ENCODE measurements around the gene BMP10.

Gene BMP10

GRCh38 chr2:68854476-68854875 lies 16.7 kb downstream of the BMP10 start:
- no peaks in the 10 kb centered on the region for H4K20me1 ChIP-seq (ENCODE audit: insufficient read depth, low read length)
- H2AFZ ChIP-seq (ENCODE audit: low read length): no peak overlapping the region
- no peaks in the 10 kb centered on the region for H3K79me2 ChIP-seq (ENCODE audit: insufficient read depth, low read length)
- no peaks in the 10 kb centered on the region for H3F3A ChIP-seq (ENCODE audit: insufficient read depth, low read length)
- no peaks in the 10 kb centered on the region for H3K27me3 ChIP-seq (ENCODE audit: insufficient read depth, low read length)
- H3K4me1 ChIP-seq (ENCODE audit: insufficient read depth, low read length, severe bottlenecking): peaks cover 3% of the 10 kb centered on the region
- no peaks in the 10 kb centered on the region for H3K9me2 ChIP-seq (ENCODE audit: low read depth, low read length)
- H3K9me3 ChIP-seq (ENCODE audit: low read length): no peaks in the 10 kb centered on the region
- TF ChIP-seq EZH2 (IDR thresholded peaks at IDR 0.05; ENCODE audit: borderline replicate concordance, low read length) (no peak), CTCF (IDR thresholded peaks at IDR 0.05; ENCODE audit: low read length) (no peak)
- no peaks in the 10 kb centered on the region for H3K36me3 ChIP-seq (ENCODE audit: insufficient read depth, low read length)
- H3K4me2 ChIP-seq (ENCODE audit: low read length): no peak overlapping the region
- H3K9ac ChIP-seq (ENCODE audit: low read length): no peak overlapping the region
- no peak overlapping the region for H3K27ac ChIP-seq (ENCODE audit: low read depth, low read length, poor library complexity, severe bottlenecking)
- H3K4me3 ChIP-seq (ENCODE audit: low read depth, low read length, poor library complexity, severe bottlenecking): no peak overlapping the region

- Histone ChIP-seq H3K27ac (ENCODE audit: low read depth, low read length, poor library complexity, severe bottlenecking) (no peak overlapping the region), H3K27me3 (ENCODE audit: insufficient read depth, low read length) (no peaks in the 10 kb centered on the region), H4K20me1 (ENCODE audit: insufficient read depth, low read length) (no peaks in the 10 kb centered on the region), H3K9ac (ENCODE audit: low read length) (no peak overlapping the region), H3K4me3 (ENCODE audit: low read depth, low read length, poor library complexity, severe bottlenecking) (no peak overlapping the region), H3K4me2 (ENCODE audit: low read length) (no peak overlapping the region), H3K9me3 (ENCODE audit: low read length) (no peaks in the 10 kb centered on the region), H3F3A (ENCODE audit: insufficient read depth, low read length) (no peaks in the 10 kb centered on the region), H3K9me2 (ENCODE audit: low read depth, low read length) (no peaks in the 10 kb centered on the region), H3K4me1 (ENCODE audit: insufficient read depth, low read length, severe bottlenecking) (peaks cover 3% of the 10 kb centered on the region), H3K79me2 (ENCODE audit: insufficient read depth, low read length) (no peaks in the 10 kb centered on the region), H2AFZ (ENCODE audit: low read length) (no peak overlapping the region), H3K36me3 (ENCODE audit: insufficient read depth, low read length) (no peaks in the 10 kb centered on the region)
- no peak for TF ChIP-seq CTCF (IDR thresholded peaks at IDR 0.05; ENCODE audit: low read length)
- no peak for TF ChIP-seq EZH2 (IDR thresholded peaks at IDR 0.05; ENCODE audit: borderline replicate concordance, low read length)
Observed at GRCh38 chr2:68853915-68854314, 17.3 kb downstream of the BMP10 start.

- H3K27me3 ChIP-seq (ENCODE audit: insufficient read depth, low read length): no peaks in the 10 kb centered on the region
- H3K36me3 ChIP-seq (ENCODE audit: insufficient read depth, low read length): no peaks in the 10 kb centered on the region
- H3K4me1 ChIP-seq (ENCODE audit: insufficient read depth, low read length, severe bottlenecking): peaks cover 3% of the 10 kb centered on the region
- no peak for TF ChIP-seq CTCF (IDR thresholded peaks at IDR 0.05; ENCODE audit: low read length)
- TF ChIP-seq EZH2 (IDR thresholded peaks at IDR 0.05; ENCODE audit: borderline replicate concordance, low read length): no peak
- H3K9me3 ChIP-seq (ENCODE audit: low read length): no peaks in the 10 kb centered on the region
- H3K27ac ChIP-seq (ENCODE audit: low read depth, low read length, poor library complexity, severe bottlenecking): no peak overlapping the region
- no peak overlapping the region for H3K4me2 ChIP-seq (ENCODE audit: low read length)
- H3F3A ChIP-seq (ENCODE audit: insufficient read depth, low read length): no peaks in the 10 kb centered on the region
- H3K9me2 ChIP-seq (ENCODE audit: low read depth, low read length): no peaks in the 10 kb centered on the region
- H3K9ac ChIP-seq (ENCODE audit: low read length): no peak overlapping the region
- H3K79me2 ChIP-seq (ENCODE audit: insufficient read depth, low read length): no peaks in the 10 kb centered on the region
- no peak overlapping the region for H2AFZ ChIP-seq (ENCODE audit: low read length)
- no peak overlapping the region for H3K4me3 ChIP-seq (ENCODE audit: low read depth, low read length, poor library complexity, severe bottlenecking)
- no peaks in the 10 kb centered on the region for H4K20me1 ChIP-seq (ENCODE audit: insufficient read depth, low read length)
Observed at GRCh38 chr2:68853035-68853434, 18.2 kb downstream of the BMP10 start.
